H1 (cell line): ENCODE data around the gene CYTIP.

Experiments
- CREB1 ChIP-seq: IDR thresholded peaks from 2 replicates; pipeline ENCODE4 v1.6.1; 2012; ENCODE audit warnings: inconsistent platforms
- PHF8 ChIP-seq: fragments of 200-600 bp; sonication (generic); conservative IDR thresholded peaks from 2 replicates; pipeline ENCODE4 v1.7.1; 2012; ENCODE audit warnings: low read depth, mild to moderate bottlenecking, inconsistent platforms, low read length, moderate library complexity
- POLR2A ChIP-seq, 2 experiments: IDR thresholded peaks; 1 replicate in 1 of 2; 2 replicates in 1 of 2; pipeline ENCODE4 v1.6.1; 2011; ENCODE audit warnings: low read depth in 2 of 2, low read length in 2 of 2, mild to moderate bottlenecking in 2 of 2; ENCODE audit errors: control extremely low read depth in 1 of 2
- RFX5 ChIP-seq: IDR thresholded peaks from 2 replicates; pipeline ENCODE4 v1.6.1; 2011; ENCODE audit warnings: low read depth, low read length, improper control_type of control experiment, borderline replicate concordance
- SRF ChIP-seq: IDR thresholded peaks from 2 replicates; pipeline ENCODE4 v1.6.1; 2011; ENCODE audit warnings: mild to moderate bottlenecking, low read depth, low read length, moderate library complexity
- SUZ12 ChIP-seq: fragments of 200-600 bp; sonication (generic); IDR thresholded peaks from 2 replicates; pipeline ENCODE4 v1.6.1; 2012; ENCODE audit warnings: mild to moderate bottlenecking, inconsistent platforms, low read length, moderate library complexity, mixed read lengths
- TAF1 ChIP-seq: IDR thresholded peaks from 2 replicates; pipeline ENCODE4 v1.6.1; 2011; ENCODE audit warnings: mild to moderate bottlenecking, low read depth, low read length
- TBP ChIP-seq: IDR thresholded peaks from 2 replicates; pipeline ENCODE4 v1.6.1; 2011; ENCODE audit warnings: low read depth, low read length, improper control_type of control experiment
- TCF12 ChIP-seq: IDR thresholded peaks from 2 replicates; pipeline ENCODE4 v1.6.1; 2011; ENCODE audit warnings: low read depth, mild to moderate bottlenecking, low read length
- TF ChIP-seq, protein P1 (sequence below), 3 experiments: IDR thresholded peaks; 1 replicate in 2 of 3; 2 replicates in 1 of 3; pipeline versions ENCODE4 v1.5.1 to v1.6.1; 2011; ENCODE audit warnings: low read length in 3 of 3, mild to moderate bottlenecking in 3 of 3, inconsistent platforms in 2 of 3, low read depth in 1 of 3, moderate library complexity in 1 of 3; ENCODE audit not compliant: insufficient read depth in 1 of 3; ENCODE audit errors: control extremely low read depth in 1 of 3
- TF ChIP-seq, protein P2 (sequence below): IDR thresholded peaks from 2 replicates; pipeline ENCODE4 v1.6.1; 2012; ENCODE audit warnings: inconsistent platforms

DNA sequence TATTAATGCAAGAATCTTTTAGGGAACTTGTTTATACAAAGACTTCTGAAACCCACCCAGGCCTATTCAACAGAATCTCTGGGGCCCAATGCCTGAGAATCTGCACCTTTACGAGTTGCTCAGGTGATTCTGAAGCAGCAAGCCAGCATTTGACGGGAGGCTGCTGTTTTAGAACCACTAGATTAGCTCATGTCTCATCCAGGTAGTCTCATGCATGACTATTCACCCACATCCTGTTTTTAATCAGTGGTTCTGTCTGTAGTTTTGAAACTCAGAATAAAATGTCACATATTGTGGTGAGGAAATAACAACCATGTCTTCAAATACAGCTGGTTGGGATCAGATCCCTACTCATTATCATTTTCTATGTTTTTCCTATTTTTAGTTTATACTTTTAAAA lies 39.5 kb downstream of the CYTIP start:
- TF ChIP-seq, protein P1, sequence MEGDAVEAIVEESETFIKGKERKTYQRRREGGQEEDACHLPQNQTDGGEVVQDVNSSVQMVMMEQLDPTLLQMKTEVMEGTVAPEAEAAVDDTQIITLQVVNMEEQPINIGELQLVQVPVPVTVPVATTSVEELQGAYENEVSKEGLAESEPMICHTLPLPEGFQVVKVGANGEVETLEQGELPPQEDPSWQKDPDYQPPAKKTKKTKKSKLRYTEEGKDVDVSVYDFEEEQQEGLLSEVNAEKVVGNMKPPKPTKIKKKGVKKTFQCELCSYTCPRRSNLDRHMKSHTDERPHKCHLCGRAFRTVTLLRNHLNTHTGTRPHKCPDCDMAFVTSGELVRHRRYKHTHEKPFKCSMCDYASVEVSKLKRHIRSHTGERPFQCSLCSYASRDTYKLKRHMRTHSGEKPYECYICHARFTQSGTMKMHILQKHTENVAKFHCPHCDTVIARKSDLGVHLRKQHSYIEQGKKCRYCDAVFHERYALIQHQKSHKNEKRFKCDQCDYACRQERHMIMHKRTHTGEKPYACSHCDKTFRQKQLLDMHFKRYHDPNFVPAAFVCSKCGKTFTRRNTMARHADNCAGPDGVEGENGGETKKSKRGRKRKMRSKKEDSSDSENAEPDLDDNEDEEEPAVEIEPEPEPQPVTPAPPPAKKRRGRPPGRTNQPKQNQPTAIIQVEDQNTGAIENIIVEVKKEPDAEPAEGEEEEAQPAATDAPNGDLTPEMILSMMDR (IDR thresholded peaks at IDR 0.05; ENCODE audit: control extremely low read depth in 1 of 3, insufficient read depth in 1 of 3, low read depth in 1 of 3, low read length in 3 of 3) = no peak
- no peak for TF ChIP-seq POLR2A (IDR thresholded peaks at IDR 0.05; ENCODE audit: control extremely low read depth in 1 of 2, low read depth in 2 of 2, low read length in 2 of 2)
- TF ChIP-seq PHF8 = no peak
- no peak for TF ChIP-seq SRF
- TF ChIP-seq CREB1 = no peak
- TF ChIP-seq TAF1 = no peak
- no peak for TF ChIP-seq TCF12
- TF ChIP-seq SUZ12 = no peak
- no peak for TF ChIP-seq TBP
- TF ChIP-seq, protein P2, sequence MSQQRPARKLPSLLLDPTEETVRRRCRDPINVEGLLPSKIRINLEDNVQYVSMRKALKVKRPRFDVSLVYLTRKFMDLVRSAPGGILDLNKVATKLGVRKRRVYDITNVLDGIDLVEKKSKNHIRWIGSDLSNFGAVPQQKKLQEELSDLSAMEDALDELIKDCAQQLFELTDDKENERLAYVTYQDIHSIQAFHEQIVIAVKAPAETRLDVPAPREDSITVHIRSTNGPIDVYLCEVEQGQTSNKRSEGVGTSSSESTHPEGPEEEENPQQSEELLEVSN = no peak
- no peak for TF ChIP-seq RFX5
